Liver (tissue), 9 donors: ENCODE measurements around the gene LINGO4. TPM values are rescaled to one million over a fixed set of nuclear protein-coding genes. Genes with fewer than 3 reads are reported as not detected.

Source experiments
- DNase-seq: peaks from one replicate; pipeline ENCODE4 v3.0.0-alpha.2; 2017; ENCODE audit warnings: low spot score
- H3K27ac ChIP-seq, 2 donors: one replicate each; pipeline ENCODE4 v1.7.0; 2013; ENCODE audit warnings: inconsistent platforms in 2 of 2, low read length in 2 of 2, control low read depth in 1 of 2, low read depth in 1 of 2, mild to moderate bottlenecking in 1 of 2
- H3K27me3 ChIP-seq, 4 donors: one replicate each; pipeline versions ENCODE4 v1.6.1 to v1.7.0; 2013; ENCODE audit warnings: low read length in 3 of 4, inconsistent platforms in 1 of 4, mild to moderate bottlenecking in 1 of 4, moderate library complexity in 1 of 4; ENCODE audit not compliant: control insufficient read depth in 4 of 4, insufficient read depth in 4 of 4
- H3K36me3 ChIP-seq, 4 donors: one replicate each; pipeline versions ENCODE4 v1.6.1 to v1.7.0; 2013; ENCODE audit warnings: low read length in 3 of 4, mild to moderate bottlenecking in 3 of 4, low read depth in 1 of 4, moderate library complexity in 1 of 4; ENCODE audit not compliant: control insufficient read depth in 4 of 4, insufficient read depth in 3 of 4
- H3K4me1 ChIP-seq, 4 donors: one replicate each; pipeline versions ENCODE4 v1.6.1 to v1.7.0; 2013; ENCODE audit warnings: low read length in 3 of 4, mild to moderate bottlenecking in 3 of 4, moderate library complexity in 1 of 4; ENCODE audit not compliant: control insufficient read depth in 4 of 4, insufficient read depth in 4 of 4
- H3K4me3 ChIP-seq, 3 donors: one replicate each; pipeline versions ENCODE4 v1.6.1 to v1.7.0; 2013; ENCODE audit warnings: low read length in 3 of 3, control low read depth in 1 of 3, low read depth in 1 of 3, mild to moderate bottlenecking in 1 of 3
- H3K9ac ChIP-seq, 2 donors: one replicate each; pipeline ENCODE4 v1.7.0; 2013; ENCODE audit warnings: low read length in 2 of 2, mild to moderate bottlenecking in 2 of 2, moderate library complexity in 2 of 2, control low read depth in 1 of 2, low read depth in 1 of 2
- H3K9me3 ChIP-seq, 4 donors: one replicate each; pipeline versions ENCODE4 v1.6.1 to v1.7.0; 2013; ENCODE audit warnings: low read length in 3 of 4; ENCODE audit not compliant: control insufficient read depth in 4 of 4
- ATF3 ChIP-seq: IDR thresholded peaks from 2 replicates; pipeline ENCODE4 v1.6.1; 2016; ENCODE audit warnings: antibody characterized with exemption
- CTCF ChIP-seq: fragments of 150-350 bp; IDR thresholded peaks from 2 replicates; pipeline ENCODE4 v1.5.1; 2017; ENCODE audit warnings: improper control_type of control experiment, low read depth, low read length; ENCODE audit not compliant: missing input control
- EGR1 ChIP-seq, 2 donors: IDR thresholded peaks; 2 replicates each; pipeline ENCODE4 v1.6.1; 2016 to 2018; ENCODE audit warnings: antibody characterized with exemption in 2 of 2, low read depth in 2 of 2
- FOXA1 ChIP-seq: IDR thresholded peaks from 2 replicates; pipeline ENCODE4 v1.6.1; 2016; ENCODE audit warnings: antibody characterized with exemption
- FOXA2 ChIP-seq: IDR thresholded peaks from 2 replicates; pipeline ENCODE4 v1.6.1; 2016; ENCODE audit warnings: antibody characterized with exemption
- GABPA ChIP-seq, 2 donors: IDR thresholded peaks in 1 of 2; conservative IDR thresholded peaks in 1 of 2; 2 replicates each; pipeline ENCODE4 v1.6.1; 2016; ENCODE audit warnings: antibody characterized with exemption in 2 of 2, mild to moderate bottlenecking in 1 of 2, moderate library complexity in 1 of 2
- JUND ChIP-seq, 2 donors: IDR thresholded peaks; 2 replicates each; pipeline ENCODE4 v1.6.1; 2016; ENCODE audit warnings: antibody characterized with exemption in 2 of 2
- NR2F2 ChIP-seq: IDR thresholded peaks from 2 replicates; pipeline ENCODE4 v1.6.1; 2016; ENCODE audit warnings: antibody characterized with exemption
- RAD21 ChIP-seq, 2 donors: IDR thresholded peaks; 2 replicates each; pipeline ENCODE4 v1.6.1; 2016; ENCODE audit warnings: antibody characterized with exemption in 2 of 2, mild to moderate bottlenecking in 2 of 2
- RXRA ChIP-seq, 2 donors: IDR thresholded peaks; 2 replicates each; pipeline ENCODE4 v1.6.1; 2017 to 2018; ENCODE audit warnings: antibody characterized with exemption in 2 of 2, mild to moderate bottlenecking in 1 of 2
- SP1 ChIP-seq: IDR thresholded peaks from 2 replicates; pipeline ENCODE4 v1.6.1; 2018; ENCODE audit warnings: antibody characterized with exemption, mild to moderate bottlenecking
- TAF1 ChIP-seq: conservative IDR thresholded peaks from 2 replicates; pipeline ENCODE4 v1.6.1; 2016; ENCODE audit warnings: antibody characterized with exemption, mild to moderate bottlenecking
- YY1 ChIP-seq: IDR thresholded peaks from 2 replicates; pipeline ENCODE4 v1.6.1; 2016; ENCODE audit warnings: antibody characterized with exemption, mild to moderate bottlenecking
- WGBS: extraction: QIAGEN DNeasy Blood & Tissue Kit; methylation state at CpG from one replicate; pipeline ENCODE4 v1.1.7; 2013; 5-methylcytosine and 5-hydroxymethylcytosine counted together
- polyA plus RNA-seq, 2 donors: library from polyadenylated mRNA; stranded (reverse) in 1 of 2; unstranded in 1 of 2; fragments of 200-250 nt in 1 of 2; fragments of >200 nt in 1 of 2; fragmentation: Nextera tagmentation in 1 of 2; extraction: Ambion mirVana in 1 of 2; gene quantifications; one replicate each; pipeline versions ENCODE4 v1.2.1 to v1.2.3, GENCODE V29; 2013 to 2015
- total RNA-seq, 2 donors: library from RNA; depleted of rRNA; stranded (reverse); fragments of >200 nt; gene quantifications; one replicate each; pipeline ENCODE4 v1.2.3, GENCODE V29; 2014
- TF ChIP-seq, protein P1 (sequence below): IDR thresholded peaks from 2 replicates; pipeline ENCODE4 v1.6.1; 2016; ENCODE audit warnings: antibody characterized with exemption, mild to moderate bottlenecking
- TF ChIP-seq, protein P2 (sequence below): IDR thresholded peaks from 2 replicates; pipeline ENCODE4 v1.6.1; 2016; ENCODE audit warnings: antibody characterized with exemption
- TF ChIP-seq, protein P3 (sequence below): IDR thresholded peaks from 2 replicates; pipeline ENCODE4 v1.6.1; 2016; ENCODE audit warnings: antibody characterized with exemption
- donor health status: healthy.
- donor health status: healthy.
- donor health status: healthy.
- donor health status: healthy.
- donor health status: healthy.

The LINGO4 gene
- total and polyA plus RNA-seq, 4 donors = 0.05 to 0.50 (median 0.09) TPM; not detected in 1

GRCh38 chr1:151851886-151852285 lies 46.7 kb upstream of the LINGO4 start:
- Histone ChIP-seq H3K9ac (no peak overlapping the region), H3K9me3 (no peaks in the 10 kb centered on the region), H3K4me1 (peaks cover 0 to 4% (median 0%) of the 10 kb centered on the region in 4 donors), H3K36me3 (no peaks in the 10 kb centered on the region), H3K4me3 (no peak overlapping the region), H3K27ac (no peak overlapping the region), H3K27me3 (no peaks in the 10 kb centered on the region)
- TF ChIP-seq EGR1 (IDR thresholded peaks at IDR 0.05; ENCODE audit: low read depth in 2 of 2) = no peak
- no peak for TF ChIP-seq CTCF
- no peak for TF ChIP-seq JUND (IDR thresholded peaks at IDR 0.05)
- TF ChIP-seq SP1 = no peak
- no peak for TF ChIP-seq YY1
- TF ChIP-seq NR2F2 = no peak
- DNase-seq = no peak
- 85% methylated on average over 8 of the region's 8 CpGs for WGBS

GRCh38 chr1:151849871-151850270 lies 44.7 kb upstream of the LINGO4 start:
- Histone ChIP-seq H3K4me3 (no peak overlapping the region), H3K36me3 (no peaks in the 10 kb centered on the region), H3K4me1 (peaks cover 0 to 4% (median 0%) of the 10 kb centered on the region in 4 donors), H3K27me3 (no peaks in the 10 kb centered on the region), H3K9ac (no peak overlapping the region), H3K9me3 (no peaks in the 10 kb centered on the region), H3K27ac (no peak overlapping the region)
- no peak for DNase-seq
- TF ChIP-seq FOXA2 (no peak), SP1 (no peak), FOXA1 (no peak), ATF3 (no peak), YY1 (no peak), GABPA (IDR thresholded peaks at IDR 0.05 in 1 of 2, conservative IDR thresholded peaks at IDR 0.05 in 1 of 2) (no peak), RAD21 (IDR thresholded peaks at IDR 0.05) (no peak), JUND (IDR thresholded peaks at IDR 0.05) (no peak), NR2F2 (no peak), RXRA (IDR thresholded peaks at IDR 0.05) (no peak), CTCF (no peak), TAF1 (no peak)
- TF ChIP-seq, protein P1, sequence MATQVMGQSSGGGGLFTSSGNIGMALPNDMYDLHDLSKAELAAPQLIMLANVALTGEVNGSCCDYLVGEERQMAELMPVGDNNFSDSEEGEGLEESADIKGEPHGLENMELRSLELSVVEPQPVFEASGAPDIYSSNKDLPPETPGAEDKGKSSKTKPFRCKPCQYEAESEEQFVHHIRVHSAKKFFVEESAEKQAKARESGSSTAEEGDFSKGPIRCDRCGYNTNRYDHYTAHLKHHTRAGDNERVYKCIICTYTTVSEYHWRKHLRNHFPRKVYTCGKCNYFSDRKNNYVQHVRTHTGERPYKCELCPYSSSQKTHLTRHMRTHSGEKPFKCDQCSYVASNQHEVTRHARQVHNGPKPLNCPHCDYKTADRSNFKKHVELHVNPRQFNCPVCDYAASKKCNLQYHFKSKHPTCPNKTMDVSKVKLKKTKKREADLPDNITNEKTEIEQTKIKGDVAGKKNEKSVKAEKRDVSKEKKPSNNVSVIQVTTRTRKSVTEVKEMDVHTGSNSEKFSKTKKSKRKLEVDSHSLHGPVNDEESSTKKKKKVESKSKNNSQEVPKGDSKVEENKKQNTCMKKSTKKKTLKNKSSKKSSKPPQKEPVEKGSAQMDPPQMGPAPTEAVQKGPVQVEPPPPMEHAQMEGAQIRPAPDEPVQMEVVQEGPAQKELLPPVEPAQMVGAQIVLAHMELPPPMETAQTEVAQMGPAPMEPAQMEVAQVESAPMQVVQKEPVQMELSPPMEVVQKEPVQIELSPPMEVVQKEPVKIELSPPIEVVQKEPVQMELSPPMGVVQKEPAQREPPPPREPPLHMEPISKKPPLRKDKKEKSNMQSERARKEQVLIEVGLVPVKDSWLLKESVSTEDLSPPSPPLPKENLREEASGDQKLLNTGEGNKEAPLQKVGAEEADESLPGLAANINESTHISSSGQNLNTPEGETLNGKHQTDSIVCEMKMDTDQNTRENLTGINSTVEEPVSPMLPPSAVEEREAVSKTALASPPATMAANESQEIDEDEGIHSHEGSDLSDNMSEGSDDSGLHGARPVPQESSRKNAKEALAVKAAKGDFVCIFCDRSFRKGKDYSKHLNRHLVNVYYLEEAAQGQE = no peak
- TF ChIP-seq, protein P2, sequence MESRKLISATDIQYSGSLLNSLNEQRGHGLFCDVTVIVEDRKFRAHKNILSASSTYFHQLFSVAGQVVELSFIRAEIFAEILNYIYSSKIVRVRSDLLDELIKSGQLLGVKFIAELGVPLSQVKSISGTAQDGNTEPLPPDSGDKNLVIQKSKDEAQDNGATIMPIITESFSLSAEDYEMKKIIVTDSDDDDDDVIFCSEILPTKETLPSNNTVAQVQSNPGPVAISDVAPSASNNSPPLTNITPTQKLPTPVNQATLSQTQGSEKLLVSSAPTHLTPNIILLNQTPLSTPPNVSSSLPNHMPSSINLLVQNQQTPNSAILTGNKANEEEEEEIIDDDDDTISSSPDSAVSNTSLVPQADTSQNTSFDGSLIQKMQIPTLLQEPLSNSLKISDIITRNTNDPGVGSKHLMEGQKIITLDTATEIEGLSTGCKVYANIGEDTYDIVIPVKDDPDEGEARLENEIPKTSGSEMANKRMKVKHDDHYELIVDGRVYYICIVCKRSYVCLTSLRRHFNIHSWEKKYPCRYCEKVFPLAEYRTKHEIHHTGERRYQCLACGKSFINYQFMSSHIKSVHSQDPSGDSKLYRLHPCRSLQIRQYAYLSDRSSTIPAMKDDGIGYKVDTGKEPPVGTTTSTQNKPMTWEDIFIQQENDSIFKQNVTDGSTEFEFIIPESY = no peak
- TF ChIP-seq, protein P3, sequence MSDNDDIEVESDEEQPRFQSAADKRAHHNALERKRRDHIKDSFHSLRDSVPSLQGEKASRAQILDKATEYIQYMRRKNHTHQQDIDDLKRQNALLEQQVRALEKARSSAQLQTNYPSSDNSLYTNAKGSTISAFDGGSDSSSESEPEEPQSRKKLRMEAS = no peak
